GM23248 (cell line): Measurements from ENCODE around the gene SNX9. TPM values are rescaled to one million over a fixed set of nuclear protein-coding genes. Genes with fewer than 3 reads are reported as not detected.
"Not testable (repeated sequence)": the region's sequence is repeated elsewhere in the genome, so short reads cannot be mapped to it uniquely, and the experiment has no call there.

Experiments
- DNase-seq: peaks from one replicate; pipeline ENCODE4 v3.0.0-alpha.2; 2015
- H2AFZ ChIP-seq: fragments of 200-600 bp; sonication (generic); 2 replicates; pipeline ENCODE4 v1.6.1; 2016; ENCODE audit warnings: antibody characterized with exemption
- H3F3A ChIP-seq: fragments of 200-600 bp; sonication (generic); 2 replicates; pipeline ENCODE4 v1.6.1; 2016; ENCODE audit warnings: mild to moderate bottlenecking, antibody characterized with exemption, mixed run types; ENCODE audit not compliant: insufficient read depth
- H3K27ac ChIP-seq: fragments of 200-600 bp; sonication (generic); 2 replicates; pipeline ENCODE4 v1.5.1; 2016; ENCODE audit warnings: mild to moderate bottlenecking
- H3K27me3 ChIP-seq: fragments of 200-600 bp; sonication (generic); replicated peaks from 2 replicates; pipeline ENCODE4 v1.6.1; 2016; ENCODE audit warnings: mild to moderate bottlenecking; ENCODE audit not compliant: insufficient read depth
- H3K36me3 ChIP-seq: fragments of 200-600 bp; sonication (generic); 2 replicates; pipeline ENCODE4 v1.6.1; 2016; ENCODE audit warnings: low read depth, mild to moderate bottlenecking
- H3K4me1 ChIP-seq: fragments of 200-600 bp; sonication (generic); 2 replicates; pipeline ENCODE4 v1.6.1; 2016; ENCODE audit warnings: mild to moderate bottlenecking; ENCODE audit not compliant: insufficient read depth
- H3K4me2 ChIP-seq: fragments of 200-600 bp; sonication (generic); one replicate; pipeline ENCODE4 v1.6.1; 2016; ENCODE audit warnings: mild to moderate bottlenecking; ENCODE audit not compliant: unreplicated experiment
- H3K4me3 ChIP-seq: fragments of 200-600 bp; sonication (generic); 2 replicates; pipeline ENCODE4 v1.5.1; 2016; ENCODE audit warnings: mild to moderate bottlenecking
- H3K79me2 ChIP-seq: fragments of 200-600 bp; sonication (generic); 2 replicates; pipeline ENCODE4 v1.6.1; 2016; ENCODE audit warnings: mild to moderate bottlenecking; ENCODE audit not compliant: insufficient read depth
- H3K9ac ChIP-seq: fragments of 200-600 bp; sonication (generic); 2 replicates; pipeline ENCODE4 v1.6.1; 2016; ENCODE audit warnings: mild to moderate bottlenecking
- H3K9me2 ChIP-seq: fragments of 200-600 bp; sonication (generic); 2 replicates; pipeline ENCODE4 v1.6.1; 2016; ENCODE audit warnings: mixed run types, mild to moderate bottlenecking, moderate library complexity; ENCODE audit not compliant: insufficient read depth
- H3K9me3 ChIP-seq: fragments of 200-600 bp; sonication (generic); one replicate; pipeline ENCODE4 v1.6.1; 2017; ENCODE audit warnings: low read depth
- H4K20me1 ChIP-seq: fragments of 200-600 bp; sonication (generic); 2 replicates; pipeline ENCODE4 v1.6.0; 2016; ENCODE audit not compliant: insufficient read depth
- EZH2 ChIP-seq: fragments of 200-600 bp; sonication (generic); IDR thresholded peaks from 2 replicates; pipeline ENCODE4 v1.6.1; 2018; ENCODE audit warnings: antibody characterized with exemption, mild to moderate bottlenecking; ENCODE audit not compliant: insufficient read depth, poor library complexity, severe bottlenecking
- EZH2phosphoT487 ChIP-seq: fragments of 200-600 bp; sonication (generic); IDR thresholded peaks from 2 replicates; pipeline ENCODE4 v1.6.1; 2018; ENCODE audit warnings: antibody characterized with exemption, moderate library complexity, mild to moderate bottlenecking, low read depth; ENCODE audit not compliant: insufficient read depth
- WGBS, 2 experiments: methylation state at CpG; one replicate each; pipeline ENCODE4 v1.1.6; 2015 to 2017; ENCODE audit warnings: low lambda C conversion rate in 2 of 2, low coverage in 1 of 2; ENCODE audit errors: missing lambda C conversion rate in 2 of 2; 5-methylcytosine and 5-hydroxymethylcytosine counted together
- in situ Hi-C: fragments of 300-500 bp; cut with MboI; formaldehyde crosslinking; loops from 2 replicates; pipeline ENCODE4 v1.15.0; 2020
- polyA plus RNA-seq: library from polyadenylated mRNA; unstranded; fragments of >200 nt; fragmentation: Nextera tagmentation; extraction: Ambion mirVana; gene quantifications from 2 replicates; pipeline ENCODE4 v1.2.1, GENCODE V29; 2016
- total RNA-seq: library from RNA; depleted of rRNA; stranded (reverse); fragments of >200 nt; shearing (Covaris generic); gene quantifications from 2 replicates; pipeline ENCODE4 v1.2.3, GENCODE V29; 2014

Gene SNX9
- total and polyA plus RNA-seq, 2 experiments from 2014 or later: 80.4 to 89.6 TPM

GRCh38 chr6:157965387-157965786, 142.3 kb downstream of the SNX9 start:
- H3K9ac ChIP-seq: no peak overlapping the region
- no peak overlapping the region for H3K27ac ChIP-seq
- H2AFZ ChIP-seq: no peak overlapping the region
- no peak for DNase-seq
- no peaks in the 10 kb centered on the region for H4K20me1 ChIP-seq
- H3K4me3 ChIP-seq: no peak overlapping the region
- no peaks in the 10 kb centered on the region for H3K9me2 ChIP-seq
- 89 to 99% methylated on average over 3 of the region's 3 CpGs for WGBS, 2 experiments
- no peak overlapping the region for H3K4me2 ChIP-seq
- H3K4me1 ChIP-seq: 0 out of 2 replicates have a peak, but pooled peaks cover 7% of the 10 kb centered on the region
- H3K27me3 ChIP-seq: no peaks in the 10 kb centered on the region
- H3K79me2 ChIP-seq: no peaks in the 10 kb centered on the region
- TF ChIP-seq EZH2phosphoT487 (no peak), EZH2 (no peak)
- in situ Hi-C loops: no loop called here
- 0 out of 2 replicates have a peak, but pooled peaks cover 5% of the 10 kb centered on the region for H3F3A ChIP-seq
- H3K36me3 ChIP-seq: no peaks in the 10 kb centered on the region
- no peaks in the 10 kb centered on the region for H3K9me3 ChIP-seq

- H2AFZ ChIP-seq: no peak overlapping the region
- no peaks in the 10 kb centered on the region for H3K9me2 ChIP-seq
- no peaks in the 10 kb centered on the region for H3K36me3 ChIP-seq
- in situ Hi-C loops: no loop called here
- H3K4me1 ChIP-seq: 0 out of 2 replicates have a peak, but pooled peaks cover 7% of the 10 kb centered on the region
- H3K4me2 ChIP-seq: no peak overlapping the region
- H3K27ac ChIP-seq: no peak overlapping the region
- H3K9ac ChIP-seq: no peak overlapping the region
- no peaks in the 10 kb centered on the region for H4K20me1 ChIP-seq
- TF ChIP-seq EZH2phosphoT487 (no peak), EZH2 (no peak)
- H3K27me3 ChIP-seq: no peaks in the 10 kb centered on the region
- DNase-seq: no peak
- WGBS, 2 experiments: 90 to 97% methylated on average over 8 of the region's 8 CpGs
- H3K79me2 ChIP-seq: no peaks in the 10 kb centered on the region
- H3K4me3 ChIP-seq: no peak overlapping the region
- no peaks in the 10 kb centered on the region for H3K9me3 ChIP-seq
- 0 out of 2 replicates have a peak, but pooled peaks cover under 1% of the 10 kb centered on the region for H3F3A ChIP-seq
Measured at GRCh38 chr6:157966589-157966977, 143.5 kb downstream of the SNX9 start.

GRCh38 chr6:157967020-157967419, 144.0 kb downstream of the SNX9 start:
- H3K4me3 ChIP-seq: no peak overlapping the region
- no peaks in the 10 kb centered on the region for H4K20me1 ChIP-seq
- H2AFZ ChIP-seq: no peak overlapping the region
- in situ Hi-C loops: no loop called here
- no peaks in the 10 kb centered on the region for H3K36me3 ChIP-seq
- 0 out of 2 replicates have a peak, but pooled peaks cover 7% of the 10 kb centered on the region for H3K4me1 ChIP-seq
- WGBS, 2 experiments: 79 to 81% methylated on average over 6 of the region's 6 CpGs
- H3K27ac ChIP-seq: no peak overlapping the region
- no peak for DNase-seq
- no peak overlapping the region for H3K9ac ChIP-seq
- TF ChIP-seq EZH2 (no peak), EZH2phosphoT487 (no peak)
- no peaks in the 10 kb centered on the region for H3K9me3 ChIP-seq
- no peaks in the 10 kb centered on the region for H3K79me2 ChIP-seq
- no peaks in the 10 kb centered on the region for H3F3A ChIP-seq
- no peaks in the 10 kb centered on the region for H3K9me2 ChIP-seq
- H3K27me3 ChIP-seq: no peaks in the 10 kb centered on the region
- H3K4me2 ChIP-seq: no peak overlapping the region

- no peaks in the 10 kb centered on the region for H4K20me1 ChIP-seq
- H3K4me1 ChIP-seq: 0 out of 2 replicates have a peak, but pooled peaks cover 7% of the 10 kb centered on the region
- TF ChIP-seq EZH2phosphoT487 (no peak), EZH2 (no peak)
- no peaks in the 10 kb centered on the region for H3F3A ChIP-seq
- no peak overlapping the region for H2AFZ ChIP-seq
- H3K9me2 ChIP-seq: no peaks in the 10 kb centered on the region
- no peak overlapping the region for H3K4me2 ChIP-seq
- DNase-seq: no peak
- H3K4me3 ChIP-seq: no peak overlapping the region
- H3K9me3 ChIP-seq: no peaks in the 10 kb centered on the region
- no peaks in the 10 kb centered on the region for H3K36me3 ChIP-seq
- in situ Hi-C loops: no loop called here
- H3K27ac ChIP-seq: no peak overlapping the region
- H3K27me3 ChIP-seq: no peaks in the 10 kb centered on the region
- 70% methylated on average over 8 of the region's 8 CpGs for WGBS, 2 experiments
- H3K9ac ChIP-seq: no peak overlapping the region
- H3K79me2 ChIP-seq: no peaks in the 10 kb centered on the region
Measured at GRCh38 chr6:157967486-157967885, 144.4 kb downstream of the SNX9 start.

GRCh38 chr6:157972177-157972576, 149.1 kb downstream of the SNX9 start:
- H3K9ac ChIP-seq, H3K4me2 ChIP-seq, H3K9me2 ChIP-seq, H3K79me2 ChIP-seq, H2AFZ ChIP-seq, H3K4me3 ChIP-seq, H3K27me3 ChIP-seq, H3F3A ChIP-seq, H4K20me1 ChIP-seq, in situ Hi-C loops, H3K4me1 ChIP-seq, H3K9me3 ChIP-seq, H3K36me3 ChIP-seq, DNase-seq, H3K27ac ChIP-seq: not testable (repeated sequence)
- WGBS, 2 experiments: 72 to 79% methylated on average over 3 of the region's 3 CpGs
